HG03139 (cell line): ENCODE results near the gene KATNB1.
"Not testable (repeated sequence)": the region's sequence is repeated elsewhere in the genome, so short reads cannot be mapped to it uniquely, and the experiment has no call there.

Experiments used
- ATAC-seq: cut with Tn5 transposase; IDR thresholded peaks from one replicate; pipeline ENCODE4 v1.9.1; 2021; ENCODE audit not compliant: unreplicated experiment

KATNB1 gene

GRCh38 chr16:57700781-57701551, 34.6 kb upstream of the KATNB1 start:
- no peak for ATAC-seq

DNA sequence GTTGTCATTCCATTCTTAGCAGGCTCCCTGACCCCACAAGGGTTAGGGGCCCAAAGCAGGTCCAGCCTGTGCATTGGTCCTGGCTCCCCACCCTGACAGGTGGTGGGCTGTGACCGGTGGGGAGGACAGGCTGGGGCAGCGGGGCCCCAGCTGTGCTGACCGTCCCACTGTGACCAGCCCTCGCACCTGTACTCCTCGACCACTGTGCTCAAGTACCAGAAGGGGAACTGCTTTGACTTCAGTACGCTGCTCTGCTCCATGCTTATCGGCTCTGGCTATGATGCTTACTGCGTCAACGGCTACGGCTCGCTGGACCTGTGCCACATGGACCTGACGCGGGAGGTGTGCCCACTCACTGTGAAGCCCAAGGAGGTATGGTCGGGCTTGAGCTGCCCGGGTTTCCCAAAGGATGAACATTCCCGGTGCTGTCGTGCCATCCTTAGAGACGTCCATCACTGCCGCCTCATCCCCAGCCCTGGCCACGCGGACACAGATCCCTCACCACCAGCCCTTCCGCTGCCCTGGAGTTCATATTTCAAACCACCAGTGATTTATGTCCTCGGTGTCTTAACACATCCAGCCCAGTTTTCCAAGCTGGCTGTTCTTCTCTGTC, 33.7 kb upstream of the KATNB1 start:
- no peak for ATAC-seq

DNA sequence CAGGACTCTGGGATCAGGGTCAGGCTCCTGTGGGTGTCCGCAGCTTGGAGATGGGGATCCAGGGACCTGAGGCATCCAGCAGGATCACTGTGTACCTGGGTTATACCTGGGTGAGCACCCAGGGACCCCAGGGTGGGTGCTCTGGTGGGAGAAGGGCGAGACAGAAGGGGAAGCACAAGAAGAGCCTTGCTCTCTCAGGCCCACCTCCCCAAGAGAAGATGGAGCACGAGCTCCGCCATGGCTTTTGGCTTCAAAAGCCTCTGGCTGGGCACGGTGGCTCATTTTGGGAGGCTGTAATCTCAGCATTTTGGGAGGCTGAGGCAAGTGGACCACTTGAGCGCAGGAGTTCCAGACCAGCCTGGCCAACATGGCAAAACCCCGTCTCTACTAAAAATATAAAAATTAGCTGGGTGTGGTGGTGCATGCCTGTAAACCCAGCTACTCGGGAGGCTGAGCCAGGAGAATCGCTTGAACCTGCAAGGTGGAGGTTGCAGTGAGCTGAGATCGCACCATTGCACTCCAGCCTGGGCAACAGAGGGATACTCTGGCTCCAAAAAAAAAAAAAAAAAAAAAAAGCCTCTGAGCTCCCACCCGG, 32.1 kb upstream of the KATNB1 start:
- no peak for ATAC-seq

- no peak for ATAC-seq
Measured at GRCh38 chr16:57704011-57704904, 31.3 kb upstream of the KATNB1 start.

DNA sequence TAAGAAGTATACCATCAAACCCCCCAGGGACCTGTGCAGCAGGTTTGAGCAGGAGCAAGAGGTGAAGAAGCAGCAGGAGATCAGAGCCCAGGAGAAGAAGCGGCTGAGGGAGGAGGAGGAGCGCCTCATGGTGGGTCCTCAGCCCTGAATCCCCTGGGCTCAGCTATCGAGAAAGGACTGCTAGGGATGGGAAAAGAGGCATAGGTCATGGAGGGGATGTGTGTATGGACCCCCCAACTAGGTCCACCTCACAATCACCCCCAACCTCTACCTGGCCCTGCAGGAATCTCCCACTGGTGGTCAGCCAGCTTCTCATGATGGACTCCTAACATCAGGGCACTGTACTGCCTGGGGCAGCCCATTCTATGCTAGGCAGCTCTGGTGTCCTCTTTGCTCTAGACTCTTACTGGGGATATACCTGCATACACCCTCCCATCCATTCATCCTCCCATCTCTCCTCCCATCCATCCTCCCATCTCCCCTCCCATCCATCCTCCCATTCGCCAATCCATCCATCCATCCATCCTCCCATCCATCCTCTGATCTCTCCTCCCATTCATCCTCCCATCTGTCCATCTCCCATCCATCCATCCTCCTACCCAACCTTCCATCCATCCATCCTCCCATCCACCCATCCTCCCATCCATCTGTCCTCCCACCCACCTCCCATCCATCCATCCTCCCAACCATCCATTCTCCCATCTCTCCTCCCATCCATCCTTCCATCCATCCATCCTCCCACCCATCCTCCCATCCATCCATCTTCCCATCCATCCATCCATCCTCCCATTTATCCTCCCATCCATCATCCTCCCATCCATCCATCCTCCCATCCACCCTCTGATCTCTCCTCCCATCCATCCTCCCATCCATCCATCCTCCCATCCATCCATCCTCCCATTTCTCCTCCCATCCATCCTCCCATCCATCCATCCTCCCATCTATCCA, 30.4 kb upstream of the KATNB1 start:
- ATAC-seq: no peak

DNA sequence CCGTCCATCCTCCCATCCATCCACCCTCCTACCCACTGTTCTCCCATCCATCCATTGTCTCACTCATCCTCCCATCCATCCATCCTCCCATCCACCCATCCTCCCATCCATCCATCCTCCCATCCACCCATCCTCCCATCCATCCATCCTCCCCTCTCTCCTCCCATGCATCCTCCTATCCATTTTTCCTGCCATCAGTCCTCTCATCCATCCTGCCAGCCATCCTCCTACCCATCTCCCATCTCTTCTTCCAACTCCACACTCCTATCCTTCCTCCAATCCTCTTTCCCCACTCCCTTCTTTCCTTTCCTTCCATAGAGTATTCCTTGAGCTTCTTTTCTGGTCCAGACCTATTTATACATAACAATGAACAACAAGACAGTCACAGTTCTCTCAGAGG, 28.9 kb upstream of the KATNB1 start:
- no peak for ATAC-seq

- no peak for ATAC-seq
Measured at GRCh38 chr16:57707331-57707730, 28.2 kb upstream of the KATNB1 start.

- no peak for ATAC-seq
Measured at GRCh38 chr16:57708168-57708567, 27.4 kb upstream of the KATNB1 start.

DNA sequence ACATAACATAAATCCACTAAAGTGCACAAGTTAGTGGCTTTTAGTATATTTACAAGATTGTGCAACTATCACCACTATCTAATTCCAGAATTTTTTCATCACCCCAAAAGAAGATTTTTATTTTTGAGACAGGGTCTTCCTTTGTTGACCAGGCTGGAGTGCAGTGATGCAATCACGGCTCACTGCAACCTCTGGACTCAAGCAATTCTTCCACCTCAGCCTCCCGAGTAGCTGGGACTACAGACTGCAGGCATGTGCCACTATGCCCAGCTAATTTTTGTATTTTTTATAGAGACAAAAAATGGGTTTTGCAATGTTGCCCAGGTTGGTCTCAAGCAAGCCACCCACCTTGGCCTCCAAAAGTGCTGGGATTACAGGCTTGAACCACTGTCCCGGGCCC, 25.9 kb upstream of the KATNB1 start:
- ATAC-seq: no peak

- ATAC-seq: no peak
Measured at GRCh38 chr16:57711346-57711745, 24.2 kb upstream of the KATNB1 start.

DNA sequence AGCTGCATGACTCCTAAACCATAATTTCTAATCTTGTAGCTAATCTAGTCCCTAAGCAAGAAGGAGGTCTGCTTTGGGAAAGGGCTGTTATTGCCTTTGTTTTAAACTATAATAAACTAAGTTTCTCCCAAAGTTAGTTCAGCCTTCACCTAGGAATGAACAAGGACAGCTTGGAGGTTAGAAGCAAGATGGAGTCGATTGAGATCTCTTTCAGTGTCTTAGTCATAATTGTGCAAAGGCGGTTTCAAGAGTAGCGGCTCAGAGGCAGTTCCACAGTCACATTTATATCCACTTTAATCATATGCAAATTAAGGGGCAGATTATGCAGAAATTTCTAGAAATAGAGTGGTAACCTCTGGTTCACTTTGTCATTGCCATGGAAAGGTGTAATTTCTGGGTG, 23.6 kb upstream of the KATNB1 start:
- no peak for ATAC-seq

DNA sequence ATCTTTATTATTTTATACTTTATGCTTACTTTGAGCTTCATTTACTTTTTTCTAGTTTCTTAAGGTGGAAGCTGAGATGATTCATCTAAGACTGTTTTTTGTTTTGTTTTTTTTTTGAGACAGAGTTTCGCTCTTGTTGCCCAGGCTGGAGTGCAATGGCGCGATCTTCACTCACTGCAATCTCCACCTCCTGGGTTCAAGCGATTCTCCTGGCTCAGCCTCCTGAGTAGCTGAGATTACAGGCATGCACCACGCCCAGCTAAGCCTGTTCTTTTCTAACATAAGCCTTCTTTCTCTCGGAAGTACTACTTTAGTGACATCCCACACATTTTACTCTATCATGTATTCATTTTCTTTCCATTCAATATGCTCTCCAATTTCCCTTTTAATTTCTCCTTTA, 23.0 kb upstream of the KATNB1 start:
- ATAC-seq: not testable (repeated sequence)

- ATAC-seq: no peak
Measured at GRCh38 chr16:57713596-57713995, 22.0 kb upstream of the KATNB1 start.

DNA sequence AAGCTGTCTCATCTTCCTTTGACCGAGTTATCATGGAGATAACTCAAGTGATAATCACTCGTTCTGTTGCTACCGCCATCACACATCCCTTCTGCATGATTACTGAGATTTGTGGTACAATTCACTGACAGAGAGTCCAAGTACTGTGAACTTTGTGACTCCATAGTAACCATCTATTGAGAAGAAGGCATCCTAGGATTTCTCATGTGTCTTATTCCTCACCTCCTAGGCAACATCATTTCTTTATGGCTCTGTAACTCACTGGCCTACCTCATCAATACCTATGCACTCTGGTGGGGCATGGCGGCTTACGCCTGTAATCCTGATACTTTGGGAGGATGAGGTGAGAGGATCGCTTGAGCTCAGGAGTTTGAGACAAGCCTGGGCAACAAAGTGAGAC, 21.5 kb upstream of the KATNB1 start:
- ATAC-seq: no peak

DNA sequence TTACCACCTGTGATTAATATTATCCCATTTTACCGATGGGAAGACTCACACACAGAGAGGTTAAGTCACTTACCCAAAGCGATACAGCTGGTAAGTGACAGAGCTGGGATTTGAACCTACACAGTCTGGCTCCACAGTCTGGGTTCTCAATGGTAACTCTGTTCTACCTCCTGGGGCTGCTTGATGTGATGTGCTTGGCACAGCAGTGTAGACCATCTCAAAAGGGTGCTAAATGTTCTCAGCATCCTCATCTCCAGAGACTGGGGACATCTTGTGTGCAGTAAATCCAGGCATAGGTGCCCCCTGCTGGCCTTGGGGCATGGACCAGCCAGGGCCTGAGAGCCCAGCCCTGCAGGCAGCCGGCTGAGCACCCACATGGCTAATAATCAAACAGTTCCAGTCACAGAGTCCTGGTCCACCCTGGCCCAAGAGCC, 15.4 kb upstream of the KATNB1 start:
- no peak for ATAC-seq

- no peak for ATAC-seq
Measured at GRCh38 chr16:57721356-57722209, 14.0 kb upstream of the KATNB1 start.

- ATAC-seq: no peak
Measured at GRCh38 chr16:57722210-57722499, 13.4 kb upstream of the KATNB1 start.

- ATAC-seq: no peak
Measured at GRCh38 chr16:57722651-57723050, 12.9 kb upstream of the KATNB1 start.

- ATAC-seq: no peak
Measured at GRCh38 chr16:57723170-57723569, 12.4 kb upstream of the KATNB1 start.

DNA sequence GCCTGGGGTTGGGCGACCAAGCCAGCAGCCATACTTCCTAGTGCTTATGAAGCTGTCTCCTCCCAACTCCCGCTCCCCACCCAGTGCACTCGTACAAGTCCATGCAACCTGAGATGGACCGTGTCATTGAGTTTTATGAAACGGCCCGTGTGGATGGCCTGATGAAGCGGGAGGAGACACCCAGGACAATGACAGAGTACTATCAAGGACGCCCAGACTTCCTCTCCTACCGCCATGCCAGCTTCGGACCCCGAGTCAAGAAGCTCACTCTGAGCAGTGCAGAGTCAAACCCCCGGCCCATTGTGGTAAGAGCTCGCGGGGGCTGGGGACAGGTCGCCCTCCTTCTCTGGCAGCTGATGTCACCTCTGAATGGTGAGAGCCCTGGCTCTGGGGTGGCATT, 11.0 kb upstream of the KATNB1 start:
- ATAC-seq: no peak
